GM12865 (cell line): ENCODE data around the gene PIGN.
"Not testable (repeated sequence)": the region's sequence is repeated elsewhere in the genome, so short reads cannot be mapped to it uniquely, and the experiment has no call there.

Experiments used
- DNase-seq: peaks from one replicate; pipeline ENCODE4 v3.0.0; 2010; ENCODE audit warnings: low read depth
- H3K4me3 ChIP-seq: 2 replicates; pipeline ENCODE4 v1.5.1; 2011; ENCODE audit warnings: mild to moderate bottlenecking, low read depth, low read length, control low read depth
- CTCF ChIP-seq: IDR thresholded peaks from 2 replicates; pipeline ENCODE4 v1.5.1; 2011; ENCODE audit warnings: low read length, control low read depth, low read depth, inconsistent platforms; ENCODE audit not compliant: insufficient read depth; ENCODE audit errors: missing control alignments

Gene PIGN

DNA sequence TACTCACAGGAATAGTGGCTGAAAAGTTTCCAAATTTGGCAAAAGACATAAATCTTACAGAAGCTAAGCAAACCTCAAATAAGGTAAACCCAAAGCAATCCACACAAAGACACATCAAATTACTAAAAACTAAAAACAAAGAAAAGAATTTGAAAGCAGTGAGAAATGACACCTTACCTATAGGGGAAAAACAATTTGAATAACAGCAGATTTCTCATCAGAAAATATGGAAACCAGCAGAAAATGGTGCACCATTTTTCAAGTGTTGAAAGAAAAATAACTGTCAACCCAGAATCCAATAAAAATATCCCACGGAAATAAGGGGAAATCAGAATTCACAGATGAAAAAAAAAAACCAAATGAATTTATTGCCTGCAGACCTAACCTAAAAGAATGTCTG, 138.6 kb downstream of the PIGN start:
- H3K4me3 ChIP-seq = no peak overlapping the region
- DNase-seq = no peak
- no peak for TF ChIP-seq CTCF

DNA sequence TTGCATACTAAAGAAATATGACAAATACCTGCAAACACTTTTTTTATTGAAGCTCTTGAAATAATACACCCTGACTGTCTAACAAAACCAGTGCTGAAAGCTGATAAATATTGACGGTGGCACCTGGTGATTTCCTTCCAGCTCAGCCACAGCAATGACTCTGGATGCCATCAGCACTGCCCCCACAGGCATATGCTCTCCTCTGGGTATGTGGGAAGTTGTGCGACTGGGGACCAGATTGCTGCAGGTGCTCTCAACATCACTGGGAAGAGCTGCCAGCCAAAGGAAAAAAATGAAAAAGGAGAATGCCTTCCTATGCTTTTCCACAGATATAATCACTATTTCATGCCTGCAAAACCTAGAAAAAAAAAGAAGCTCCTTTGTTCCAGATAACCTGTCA, 141.5 kb downstream of the PIGN start:
- H3K4me3 ChIP-seq = no peak overlapping the region
- no peak for DNase-seq
- no peak for TF ChIP-seq CTCF

DNA sequence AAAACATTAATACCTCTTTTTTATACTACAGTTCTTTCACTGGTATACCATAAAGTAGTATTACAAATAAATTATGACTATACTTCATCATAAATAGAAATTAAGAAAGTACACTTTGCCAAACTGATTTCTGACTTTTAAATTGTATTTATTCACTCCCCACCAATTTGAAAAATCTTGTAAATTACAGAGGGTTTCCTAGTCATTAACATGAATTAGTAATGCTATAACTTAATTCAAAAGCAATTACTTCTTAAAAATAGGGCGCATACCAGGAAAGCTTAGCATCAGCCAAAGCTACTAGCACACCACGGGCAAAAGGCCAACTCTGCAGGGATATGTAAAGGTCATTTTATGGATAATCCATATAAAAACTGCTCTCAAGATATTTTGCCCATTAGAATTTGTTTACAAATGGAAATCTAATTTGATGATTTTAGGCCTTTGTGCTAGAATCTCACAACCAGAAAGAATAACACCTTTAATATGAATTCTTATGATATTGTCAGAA, 142.3 kb downstream of the PIGN start:
- no peak overlapping the region for H3K4me3 ChIP-seq
- no peak for TF ChIP-seq CTCF
- DNase-seq = no peak

DNA sequence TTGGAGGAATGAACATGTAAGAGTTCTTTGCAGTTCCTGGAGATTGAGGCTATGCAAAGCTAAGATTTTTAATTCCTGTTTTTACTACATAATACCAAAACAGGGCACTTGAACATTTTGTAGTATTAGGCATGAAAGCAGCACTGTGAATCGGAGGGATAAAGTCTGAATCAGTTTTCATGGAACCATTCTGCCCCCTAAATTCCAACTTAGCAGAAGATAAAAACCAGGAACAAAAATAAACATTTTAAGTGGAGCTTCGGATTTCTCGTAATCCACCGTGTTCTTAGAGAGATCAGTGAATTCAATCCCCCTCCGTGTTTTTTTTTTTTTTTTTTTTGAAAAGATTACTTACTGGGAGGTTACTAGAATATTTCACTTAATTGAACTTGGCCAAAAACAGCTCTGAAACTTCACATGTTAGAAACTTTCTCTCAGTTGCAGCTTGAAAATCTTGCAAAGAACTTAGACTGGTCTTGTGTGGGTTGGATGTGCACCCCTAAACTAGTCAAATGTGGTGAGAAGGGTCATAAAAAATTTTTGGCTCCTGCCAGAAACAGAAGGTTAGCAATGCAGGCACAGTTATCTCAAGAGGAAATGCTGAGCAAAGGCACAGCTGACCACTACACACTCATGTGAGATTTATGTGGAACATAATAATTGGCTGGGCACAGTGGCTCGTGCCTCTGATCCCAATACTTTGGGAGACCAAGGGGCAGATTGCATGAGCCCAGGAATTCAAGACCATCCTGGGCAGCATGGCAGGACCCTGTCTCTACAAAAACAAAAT, 148.7 kb downstream of the PIGN start:
- no peak for TF ChIP-seq CTCF
- DNase-seq = no peak
- no peak overlapping the region for H3K4me3 ChIP-seq

DNA sequence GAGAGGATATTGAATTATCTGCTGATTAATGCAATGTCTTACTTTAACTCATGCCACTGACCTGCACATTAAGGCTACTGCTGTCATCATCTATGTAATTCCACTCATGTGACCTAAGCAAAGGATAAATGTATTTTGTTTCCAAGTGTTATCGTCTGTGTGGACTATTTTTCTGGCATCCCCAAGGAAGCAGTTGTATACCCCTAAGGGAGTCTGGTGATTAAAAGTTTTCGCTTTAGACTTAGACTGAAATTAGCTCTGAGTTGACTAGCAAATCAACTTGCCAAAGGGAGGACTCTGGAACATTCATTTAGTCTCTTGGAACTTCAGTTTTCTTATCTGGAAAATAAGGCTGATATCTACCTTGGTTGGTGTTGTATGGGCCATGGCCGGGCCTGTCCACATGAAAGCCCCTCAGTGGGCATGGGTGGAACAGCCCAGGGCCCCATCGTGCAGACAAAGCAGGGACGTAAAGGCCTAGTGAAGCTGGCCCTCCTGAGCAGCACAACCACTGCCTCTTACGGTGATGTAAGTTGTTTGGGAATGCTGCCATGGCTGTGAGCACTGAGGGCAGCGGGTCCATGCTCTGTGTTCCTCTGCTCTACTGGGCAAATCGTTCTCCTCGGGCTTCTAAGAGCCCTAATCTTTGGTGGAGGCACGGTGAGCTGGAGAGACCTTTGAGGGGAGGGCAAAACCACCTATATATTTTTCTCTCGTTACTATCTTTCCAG, 149.7 kb downstream of the PIGN start:
- H3K4me3 ChIP-seq = no peak overlapping the region
- TF ChIP-seq CTCF = no peak
- DNase-seq = no peak

- not testable (repeated sequence) for H3K4me3 ChIP-seq, DNase-seq
Measured at GRCh38 chr18:62034286-62034685, 152.6 kb downstream of the PIGN start.

DNA sequence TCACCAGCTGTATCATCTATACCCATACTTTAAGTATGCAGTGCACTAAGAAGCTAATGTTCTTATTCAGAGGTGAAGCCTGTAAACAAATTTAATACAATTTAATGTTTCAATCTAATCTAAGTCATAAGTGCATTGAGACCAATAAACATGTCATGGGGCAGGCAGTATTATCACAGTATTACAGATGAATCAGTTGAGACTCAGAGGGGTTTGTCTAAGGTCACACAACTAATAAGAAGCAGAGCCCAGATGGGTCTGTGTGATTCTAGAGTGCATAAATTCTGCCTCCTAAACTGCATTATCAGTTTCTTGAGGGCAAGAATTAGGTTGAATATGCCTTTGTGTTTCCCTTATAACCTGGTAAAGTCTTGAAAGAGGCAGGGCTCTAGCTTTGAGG, 153.1 kb downstream of the PIGN start:
- no peak for TF ChIP-seq CTCF
- H3K4me3 ChIP-seq = no peak overlapping the region
- no peak for DNase-seq
